Lung (tissue), 16 donors: ENCODE results near the gene CD2BP2. TPM values are rescaled to one million over a fixed set of nuclear protein-coding genes. Genes with fewer than 3 reads are reported as not detected.

Experiments used
- ATAC-seq: fragments of 200-7000 bp; cut with Tn5 transposase; one replicate; pipeline ENCODE4 v1.9.1; 2020; ENCODE audit warnings: moderate number of reproducible peaks; ENCODE audit not compliant: insufficient read depth, low FRiP score
- DNase-seq, 3 donors: peaks; one replicate each; pipeline ENCODE4 v3.0.0-alpha.2; 2013 to 2017
- H3K27ac ChIP-seq, 2 donors: one replicate each; pipeline ENCODE4 v1.5.1; 2013; ENCODE audit warnings: mild to moderate bottlenecking in 2 of 2, moderate library complexity in 2 of 2, control low read depth in 1 of 2, inconsistent platforms in 1 of 2, low read depth in 1 of 2, low read length in 1 of 2
- H3K27me3 ChIP-seq, 3 donors: one replicate each; pipeline ENCODE4 v1.5.1; 2013; ENCODE audit warnings: low read length in 2 of 3; ENCODE audit not compliant: control insufficient read depth in 3 of 3, insufficient read depth in 3 of 3
- H3K36me3 ChIP-seq, 4 donors: one replicate each; pipeline ENCODE4 v1.5.1; 2013; ENCODE audit warnings: low read length in 4 of 4, mild to moderate bottlenecking in 1 of 4, moderate library complexity in 1 of 4; ENCODE audit not compliant: control insufficient read depth in 4 of 4, insufficient read depth in 4 of 4
- H3K4me1 ChIP-seq, 5 donors: one replicate each; pipeline ENCODE4 v1.5.1; 2013; ENCODE audit warnings: low read length in 5 of 5, mild to moderate bottlenecking in 2 of 5, moderate library complexity in 1 of 5; ENCODE audit not compliant: control insufficient read depth in 5 of 5, insufficient read depth in 5 of 5
- H3K4me3 ChIP-seq: one replicate; pipeline ENCODE4 v1.5.1; 2013; ENCODE audit warnings: mild to moderate bottlenecking, control low read depth, moderate library complexity
- H3K9ac ChIP-seq, 2 donors: one replicate each; pipeline ENCODE4 v1.5.1; 2013; ENCODE audit warnings: low read length in 2 of 2, control low read depth in 1 of 2; ENCODE audit not compliant: insufficient read depth in 1 of 2
- H3K9me3 ChIP-seq, 4 donors: one replicate each; pipeline ENCODE4 v1.5.1; 2013; ENCODE audit warnings: low read length in 3 of 4, mild to moderate bottlenecking in 1 of 4, moderate library complexity in 1 of 4; ENCODE audit not compliant: control insufficient read depth in 4 of 4, insufficient read depth in 3 of 4
- CTCF ChIP-seq: IDR thresholded peaks from 2 replicates; pipeline ENCODE4 v1.5.1; 2012; ENCODE audit warnings: mild to moderate bottlenecking; ENCODE audit errors: control extremely low read depth, extremely low read depth
- WGBS, 2 donors: extraction: QIAGEN DNeasy Blood & Tissue Kit; methylation state at CpG; one replicate each; pipeline ENCODE4 v1.1.7; 2013; 5-methylcytosine and 5-hydroxymethylcytosine counted together
- long read RNA-seq, 5 donors: transcript quantifications; one replicate each; lab custom pipeline, GENCODE V29; 2026
- polyA plus RNA-seq, 2 donors: library from polyadenylated mRNA; stranded (reverse); fragments of 200-250 nt; gene quantifications; one replicate each; pipeline ENCODE4 v1.2.1, GENCODE V29; 2013
- total RNA-seq, 2 donors: library from RNA; depleted of rRNA in 1 of 2; stranded (reverse); fragments of >200 nt in 1 of 2; gene quantifications; one replicate each; pipeline ENCODE4 v1.2.1, GENCODE V29; 2014 to 2021
- donor health status: control.
- donor health status: control.
- donor health status: Bipolar disorder and iron deficiency.
- donor health status: healthy.
- donor health status: DM: yes; HTN: yes; CAD: no.

The CD2BP2 gene
- 10 to 100 TPM; 37.5 to 69.8 TPM for total RNA-seq
- 10 to 100 TPM; 43.5 to 49.1 TPM for polyA plus RNA-seq
- long read RNA-seq, donor 1, transcript CD2BP2-201 (7 exons, 3,421 nt), result major isoform, 42 of 56 reads
- long read RNA-seq, donor 1, partial matches to known transcripts, result 11 of 56 reads
- long read RNA-seq, donor 1, other reads (novel, unspliced or antisense), result 0 of 56 reads
- long read RNA-seq, donor 2, transcript CD2BP2-201 (7 exons, 3,421 nt), result major isoform, 7 of 8 reads
- long read RNA-seq, donor 2, partial matches to known transcripts, result 0 of 8 reads
- long read RNA-seq, donor 2, other reads (novel, unspliced or antisense), result 0 of 8 reads
- long read RNA-seq, donor 3, transcript CD2BP2-201 (7 exons, 3,421 nt), result major isoform, 18 of 22 reads
- long read RNA-seq, donor 3, partial matches to known transcripts, result 0 of 22 reads
- long read RNA-seq, donor 3, other reads (novel, unspliced or antisense), result 0 of 22 reads
- long read RNA-seq, donor 4, transcript CD2BP2-201 (7 exons, 3,421 nt), result major isoform, 8 of 10 reads
- long read RNA-seq, donor 4, partial matches to known transcripts, result 0 of 10 reads
- long read RNA-seq, donor 4, other reads (novel, unspliced or antisense), result 0 of 10 reads
- long read RNA-seq, donor 5, transcript CD2BP2-201 (7 exons, 3,421 nt), result major isoform, 23 of 30 reads
- long read RNA-seq, donor 5, partial matches to known transcripts, result 0 of 30 reads
- long read RNA-seq, donor 5, other reads (novel, unspliced or antisense), result 0 of 30 reads

- H3K4me1 ChIP-seq, result peaks cover 5 to 30% (median 8%) of the 10 kb centered on the region in 5 donors
- 0% methylated on average over 45 of the region's 45 CpGs for WGBS, 2 donors
- peak within 1 kb of the TSS; percentile 79 for H3K4me3 ChIP-seq
- DNase-seq (peak; percentile 98 to 100 (median 100)), ATAC-seq (peak; percentile 90)
- H3K27me3 ChIP-seq, result no peaks in the 10 kb centered on the region
- H3K9me3 ChIP-seq, result no peaks in the 10 kb centered on the region
- peak within 1 kb of the TSS; percentile 94 to 97 for H3K27ac ChIP-seq
- peaks cover 0 to 55% (median 18%) of the 10 kb centered on the region in 4 donors for H3K36me3 ChIP-seq
- peak within 1 kb of the TSS; percentile 83 to 90 for H3K9ac ChIP-seq
- no peak for TF ChIP-seq CTCF
Observed at GRCh38 chr16:30355144-30355953, at the start of gene CD2BP2. Gene CD2BP2 (minus strand): TSS chr16:30355308. CDS start chr16:30354681, 627 bp downstream.

GRCh38 chr16:30401768-30402425, 46.8 kb upstream of the CD2BP2 start:
- WGBS, 2 donors, result 75 to 80% methylated on average over 8 of the region's 8 CpGs
- TF ChIP-seq CTCF, result no peak
- H3K36me3 ChIP-seq, result peaks cover 0 to 12% (median 2%) of the 10 kb centered on the region in 4 donors
- H3K9me3 ChIP-seq, result no peaks in the 10 kb centered on the region
- ATAC-seq, result no peak
- no peak overlapping the region for H3K4me3 ChIP-seq
- H3K4me1 ChIP-seq, result peaks cover 0 to 15% (median 3%) of the 10 kb centered on the region in 5 donors
- H3K27me3 ChIP-seq, result no peaks in the 10 kb centered on the region
- H3K9ac ChIP-seq, result no peak overlapping the region
- H3K27ac ChIP-seq, result no peak overlapping the region
- no peak for DNase-seq

GRCh38 chr16:30399435-30400186, 44.5 kb upstream of the CD2BP2 start:
- DNase-seq (no peak), ATAC-seq (no peak)
- H3K9ac ChIP-seq, result peak overlapping the region; percentile 14 to 21
- no peak for TF ChIP-seq CTCF
- H3K9me3 ChIP-seq, result no peaks in the 10 kb centered on the region
- peaks cover 0 to 20% (median 0%) of the 10 kb centered on the region in 5 donors for H3K4me1 ChIP-seq
- no peaks in the 10 kb centered on the region for H3K27me3 ChIP-seq
- peak overlapping the region; percentile 54 for H3K4me3 ChIP-seq
- 19 to 22% methylated on average over 12 of the region's 12 CpGs for WGBS, 2 donors
- peaks cover 0 to 12% (median 2%) of the 10 kb centered on the region in 4 donors for H3K36me3 ChIP-seq
- peak overlapping the region; percentile 86 to 90 for H3K27ac ChIP-seq
